C4-2B (cell line): ENCODE results near the gene TTC31.

Experiments
- H3K27ac ChIP-seq: fragments of 450-650 bp; 2 replicates; pipeline ENCODE4 v1.5.1; 2017
- ZFX ChIP-seq: fragments of 450-650 bp; IDR thresholded peaks from 2 replicates; pipeline ENCODE4 v1.6.1; 2017
- TF ChIP-seq, protein P1 (sequence below): fragments of 450-650 bp; conservative IDR thresholded peaks from 2 replicates; pipeline ENCODE4 v1.5.1; 2017; ENCODE audit warnings: mild to moderate bottlenecking

TTC31 gene

DNA sequence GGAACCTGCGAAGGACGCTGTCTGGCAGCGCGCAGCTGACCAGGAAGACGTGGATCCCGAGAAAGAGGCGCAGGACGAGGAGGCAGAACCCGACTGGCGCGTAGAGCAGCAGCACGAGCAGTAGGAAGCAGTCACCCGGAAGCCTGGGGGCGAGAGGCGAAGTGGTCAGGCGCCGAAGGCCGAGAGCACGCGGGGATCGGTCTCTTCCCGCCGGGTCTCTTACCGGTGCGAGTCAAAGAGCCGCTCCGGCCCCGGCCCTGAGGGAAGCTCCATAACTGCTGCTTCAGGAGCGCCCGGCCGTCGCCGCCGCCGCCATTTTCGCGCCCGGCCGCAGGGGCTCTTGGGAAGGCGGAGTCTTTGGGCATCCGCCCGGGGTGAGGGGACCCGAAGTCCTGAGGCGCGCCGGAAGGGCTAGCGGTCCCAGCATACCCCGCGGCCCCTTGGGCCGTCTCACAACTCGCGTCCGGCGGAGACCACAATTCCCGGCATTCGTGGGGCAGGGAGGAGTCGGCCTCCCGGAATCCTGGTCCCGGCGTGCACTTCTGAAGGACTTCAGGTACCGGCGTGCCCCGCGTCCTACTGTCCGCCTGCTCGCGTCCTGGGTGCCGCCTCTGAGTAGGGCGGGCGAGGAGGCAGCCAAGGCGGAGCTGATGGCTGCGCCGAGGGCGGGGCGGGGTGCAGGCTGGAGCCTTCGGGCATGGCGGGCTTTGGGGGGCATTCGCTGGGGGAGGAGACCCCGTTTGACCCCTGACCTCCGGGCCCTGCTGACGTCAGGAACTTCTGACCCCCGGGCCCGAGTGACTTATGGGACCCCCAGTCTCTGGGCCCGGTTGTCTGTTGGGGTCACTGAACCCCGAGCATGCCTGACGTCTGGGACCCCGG, 46.7 kb downstream of the TTC31 start, which contains the start of the genes AUP1 and HTRA2:
TSS of gene AUP1 (minus strand) at position 350 of the 882 bp plus-strand sequence. CDS start at position 273, 77 bp downstream.
TSS of gene HTRA2 (plus strand) at position 577 of the 882 bp plus-strand sequence. CDS start at position 651, 74 bp downstream.
- peak within 1 kb of the TSS; percentile 94 for H3K27ac ChIP-seq
- peak; percentile 42; the same call in 1 of the 2 replicates for TF ChIP-seq ZFX
- TF ChIP-seq, protein P1, sequence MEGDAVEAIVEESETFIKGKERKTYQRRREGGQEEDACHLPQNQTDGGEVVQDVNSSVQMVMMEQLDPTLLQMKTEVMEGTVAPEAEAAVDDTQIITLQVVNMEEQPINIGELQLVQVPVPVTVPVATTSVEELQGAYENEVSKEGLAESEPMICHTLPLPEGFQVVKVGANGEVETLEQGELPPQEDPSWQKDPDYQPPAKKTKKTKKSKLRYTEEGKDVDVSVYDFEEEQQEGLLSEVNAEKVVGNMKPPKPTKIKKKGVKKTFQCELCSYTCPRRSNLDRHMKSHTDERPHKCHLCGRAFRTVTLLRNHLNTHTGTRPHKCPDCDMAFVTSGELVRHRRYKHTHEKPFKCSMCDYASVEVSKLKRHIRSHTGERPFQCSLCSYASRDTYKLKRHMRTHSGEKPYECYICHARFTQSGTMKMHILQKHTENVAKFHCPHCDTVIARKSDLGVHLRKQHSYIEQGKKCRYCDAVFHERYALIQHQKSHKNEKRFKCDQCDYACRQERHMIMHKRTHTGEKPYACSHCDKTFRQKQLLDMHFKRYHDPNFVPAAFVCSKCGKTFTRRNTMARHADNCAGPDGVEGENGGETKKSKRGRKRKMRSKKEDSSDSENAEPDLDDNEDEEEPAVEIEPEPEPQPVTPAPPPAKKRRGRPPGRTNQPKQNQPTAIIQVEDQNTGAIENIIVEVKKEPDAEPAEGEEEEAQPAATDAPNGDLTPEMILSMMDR: no peak

DNA sequence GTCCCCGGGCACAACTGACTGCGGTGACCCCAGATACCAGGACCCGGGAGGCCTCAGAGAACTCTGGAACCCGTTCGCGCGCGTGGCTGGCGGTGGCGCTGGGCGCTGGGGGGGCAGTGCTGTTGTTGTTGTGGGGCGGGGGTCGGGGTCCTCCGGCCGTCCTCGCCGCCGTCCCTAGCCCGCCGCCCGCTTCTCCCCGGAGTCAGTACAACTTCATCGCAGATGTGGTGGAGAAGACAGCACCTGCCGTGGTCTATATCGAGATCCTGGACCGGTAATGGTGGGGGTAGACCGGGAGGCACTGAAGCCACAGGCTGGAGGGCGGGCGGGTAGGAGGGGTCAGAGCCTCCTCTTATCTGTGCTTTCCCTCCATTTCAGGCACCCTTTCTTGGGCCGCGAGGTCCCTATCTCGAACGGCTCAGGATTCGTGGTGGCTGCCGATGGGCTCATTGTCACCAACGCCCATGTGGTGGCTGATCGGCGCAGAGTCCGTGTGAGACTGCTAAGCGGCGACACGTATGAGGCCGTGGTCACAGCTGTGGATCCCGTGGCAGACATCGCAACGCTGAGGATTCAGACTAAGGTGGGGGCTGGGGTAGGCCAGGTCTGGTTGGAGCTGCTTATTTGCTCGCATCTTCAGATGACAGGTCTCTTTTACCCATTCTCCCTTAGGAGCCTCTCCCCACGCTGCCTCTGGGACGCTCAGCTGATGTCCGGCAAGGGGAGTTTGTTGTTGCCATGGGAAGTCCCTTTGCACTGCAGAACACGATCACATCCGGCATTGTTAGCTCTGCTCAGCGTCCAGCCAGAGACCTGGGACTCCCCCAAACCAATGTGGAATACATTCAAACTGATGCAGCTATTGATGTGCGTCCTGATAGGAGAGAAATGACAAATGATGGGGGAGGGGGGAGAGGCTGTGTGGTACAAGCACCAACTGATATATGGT, 47.6 kb downstream of the TTC31 start:
- TF ChIP-seq, protein P1: no peak
- TF ChIP-seq ZFX: no peak
- peak overlapping the region; percentile 94 for H3K27ac ChIP-seq

DNA sequence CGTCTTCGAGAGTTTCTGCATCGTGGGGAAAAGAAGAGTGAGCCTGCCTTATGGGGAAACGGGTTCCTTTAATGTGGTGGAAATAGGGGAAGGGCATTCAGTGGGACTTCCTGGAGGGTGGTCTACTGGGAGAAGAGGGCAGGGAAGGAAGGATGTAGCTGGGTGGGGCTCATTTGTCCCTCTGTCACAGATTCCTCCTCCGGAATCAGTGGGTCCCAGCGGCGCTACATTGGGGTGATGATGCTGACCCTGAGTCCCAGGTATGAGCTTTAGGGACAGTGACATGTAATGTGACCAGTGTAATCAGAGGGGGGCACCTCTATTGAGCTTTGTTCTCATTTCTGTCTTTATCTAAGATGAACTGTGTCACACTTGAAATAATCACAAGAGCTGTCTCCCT, 48.8 kb downstream of the TTC31 start:
- no peak for TF ChIP-seq ZFX
- TF ChIP-seq, protein P1: no peak
- no peak overlapping the region for H3K27ac ChIP-seq

DNA sequence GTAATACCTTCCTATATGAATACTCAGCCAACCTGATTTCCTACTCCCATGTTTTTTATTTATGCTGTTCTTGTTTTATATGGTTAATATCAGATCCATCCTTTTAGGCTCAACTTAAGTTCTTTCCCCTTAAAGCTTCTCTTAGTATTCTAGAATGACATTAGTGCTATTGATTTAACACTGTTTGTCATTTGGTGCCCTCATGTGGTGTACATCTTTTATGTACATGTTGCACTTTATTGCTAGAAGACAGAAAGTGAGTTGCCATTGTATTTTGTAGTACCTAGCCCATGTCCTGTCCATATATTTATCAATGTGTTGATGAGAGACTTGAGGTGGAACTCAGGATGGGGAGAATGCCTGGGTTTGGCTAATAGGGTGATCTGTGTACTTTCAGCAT, 49.3 kb downstream of the TTC31 start:
- no peak overlapping the region for H3K27ac ChIP-seq

DNA sequence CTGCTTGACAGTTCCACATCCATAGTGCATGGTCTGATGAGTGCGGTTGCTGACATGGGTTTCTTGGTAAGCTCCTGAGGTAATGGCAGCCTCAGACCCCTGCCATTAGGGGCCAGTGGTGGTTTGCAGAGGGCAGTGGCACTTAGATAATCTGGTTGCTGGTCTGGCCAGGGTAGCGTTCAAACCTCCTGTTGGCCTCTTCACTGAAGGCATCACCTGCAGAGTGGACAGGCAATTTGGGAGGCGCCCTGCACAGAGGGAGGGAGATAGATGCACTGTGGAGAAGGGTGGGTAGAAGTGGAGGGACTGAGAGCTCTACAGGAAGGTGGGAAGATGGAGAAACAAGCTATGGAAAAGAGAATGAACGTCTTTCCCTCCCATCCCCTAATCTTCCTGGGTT, 50.6 kb downstream of the TTC31 start:
- H3K27ac ChIP-seq: no peak overlapping the region
- TF ChIP-seq, protein P1: no peak
- no peak for TF ChIP-seq ZFX

More for the DNA sequence above, 49.3 kb downstream of the TTC31 start:
- TF ChIP-seq, protein P1: peak; percentile 25
- no peak for TF ChIP-seq ZFX

DNA sequence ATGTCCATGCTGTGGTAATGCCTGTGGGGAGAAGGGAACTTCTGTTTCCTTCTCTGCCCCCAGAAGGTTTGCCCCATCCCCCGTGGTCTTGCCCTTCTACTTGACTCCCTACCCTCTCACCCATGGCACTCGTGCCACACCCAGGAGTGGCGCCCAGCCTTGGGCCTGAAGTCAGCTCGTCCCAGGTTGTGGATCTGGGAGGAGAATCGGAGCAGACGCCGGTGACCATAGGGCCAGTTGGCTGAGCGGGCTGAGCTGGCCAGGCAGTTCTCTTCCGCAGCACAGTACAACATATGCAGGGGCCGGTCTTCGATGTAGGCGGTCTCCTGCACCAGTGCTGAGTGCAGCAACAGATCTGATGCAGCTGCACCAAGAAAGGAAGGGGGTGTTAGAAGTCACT, 51.5 kb downstream of the TTC31 start:
- TF ChIP-seq, protein P1: no peak
- no peak for TF ChIP-seq ZFX
- H3K27ac ChIP-seq: no peak overlapping the region
